ENCODE results near the gene ATG4D. TPM values are rescaled to one million over a fixed set of nuclear protein-coding genes. Genes with fewer than 3 reads are reported as not detected.

The ATG4D gene
- total and polyA plus RNA-seq, 3 experiments from 2014 or later = 28.9 to 45.1 (median 44.4) TPM

GRCh38 chr19:10552510-10553053 is 8.9 kb downstream of the ATG4D start:
- Histone ChIP-seq H3K4me3 (ENCODE audit: low read length) (no peak overlapping the region), H3K36me3 (ENCODE audit: insufficient read depth, low read length) (peaks cover 60% of the 10 kb centered on the region), H3K4me1 (ENCODE audit: insufficient read depth, low read length) (peaks cover 56% of the 10 kb centered on the region), H3K27ac (ENCODE audit: low read depth, low read length) (no peak overlapping the region), H3K27me3 (ENCODE audit: insufficient read depth, low read length, poor library complexity, severe bottlenecking) (no peaks in the 10 kb centered on the region), H3K9me3 (ENCODE audit: low read length) (no peaks in the 10 kb centered on the region)
- H3K36me3 Mint-ChIP-seq = peaks cover 0 to 78% (median 4%) of the 10 kb centered on the region in 3 donors
- H3K4me1 Mint-ChIP-seq = peaks cover 43 to 61% (median 53%) of the 10 kb centered on the region in 3 donors
- H3K27ac Mint-ChIP-seq = peak overlapping the region; percentile 46 to 98 (median 90)
- CTCF ChIA-PET = interaction anchor here (0.8 to 7.0 kb wide), 11 partner anchors 10 to 164 kb away, joined by 3 to 63 read pairs (median 7); partner anchors contain the start of genes CDKN2D, KEAP1 and KRI1
- H3K27me3 Mint-ChIP-seq = no peaks in the 10 kb centered on the region
- POLR2A ChIA-PET = interaction anchor here (0.6 to 4.0 kb wide), 8 partner anchors 8 to 208 kb away, joined by 3 to 27 read pairs (median 4); partner anchors contain the start of genes CDKN2D and KRI1
- no peaks in the 10 kb centered on the region for H3K9me3 Mint-ChIP-seq
- DNase-seq = no peak
- peak overlapping the region in 3 of 7 donors; percentile 73 to 81 (median 77) for H3K4me3 Mint-ChIP-seq

GRCh38 chr19:10553087-10553667 is 9.5 kb downstream of the ATG4D start:
- Mint-ChIP-seq H3K4me3 (peak overlapping the region in 6 of 7 donors; percentile 69 to 84 (median 76)), H3K9me3 (no peaks in the 10 kb centered on the region), H3K36me3 (peaks cover 0 to 82% (median 6%) of the 10 kb centered on the region in 3 donors), H3K27ac (peak overlapping the region; percentile 89 to 98 (median 95)), H3K4me1 (peaks cover 43 to 64% (median 56%) of the 10 kb centered on the region in 3 donors), H3K27me3 (no peaks in the 10 kb centered on the region)
- no peak for DNase-seq
- Histone ChIP-seq H3K4me1 (ENCODE audit: insufficient read depth, low read length) (peaks cover 56% of the 10 kb centered on the region), H3K27ac (ENCODE audit: low read depth, low read length) (no peak overlapping the region), H3K9me3 (ENCODE audit: low read length) (no peaks in the 10 kb centered on the region), H3K36me3 (ENCODE audit: insufficient read depth, low read length) (peaks cover 64% of the 10 kb centered on the region), H3K4me3 (ENCODE audit: low read length) (no peak overlapping the region), H3K27me3 (ENCODE audit: insufficient read depth, low read length, poor library complexity, severe bottlenecking) (no peaks in the 10 kb centered on the region)
- ChIA-PET POLR2A (interaction anchor here (1.1 to 4.0 kb wide), 6 partner anchors 11 to 207 kb away, joined by 3 to 27 read pairs (median 9); partner anchors contain the start of genes CDKN2D, KRI1 and S1PR5), CTCF (interaction anchor here (0.8 to 7.0 kb wide), 11 partner anchors 10 to 91 kb away, joined by 3 to 63 read pairs (median 7); partner anchors contain the start of genes CDKN2D, KEAP1 and KRI1)

- Histone ChIP-seq H3K4me3 (ENCODE audit: low read length) (no peak overlapping the region), H3K27ac (ENCODE audit: low read depth, low read length) (no peak overlapping the region), H3K36me3 (ENCODE audit: insufficient read depth, low read length) (peaks cover 62% of the 10 kb centered on the region), H3K9me3 (ENCODE audit: low read length) (no peaks in the 10 kb centered on the region), H3K4me1 (ENCODE audit: insufficient read depth, low read length) (peaks cover 56% of the 10 kb centered on the region), H3K27me3 (ENCODE audit: insufficient read depth, low read length, poor library complexity, severe bottlenecking) (no peaks in the 10 kb centered on the region)
- H3K27ac Mint-ChIP-seq = peak overlapping the region; percentile 89 to 98 (median 95)
- H3K27me3 Mint-ChIP-seq = no peaks in the 10 kb centered on the region
- H3K4me1 Mint-ChIP-seq = peaks cover 43 to 64% (median 58%) of the 10 kb centered on the region in 3 donors
- POLR2A ChIA-PET = interaction anchor here (0.6 to 4.0 kb wide), 8 partner anchors 9 to 206 kb away, joined by 3 to 27 read pairs (median 4); partner anchors contain the start of genes CDKN2D, KEAP1, KRI1 and S1PR5
- H3K9me3 Mint-ChIP-seq = no peaks in the 10 kb centered on the region
- DNase-seq = peak; percentile 54 to 84 (median 81)
- CTCF ChIA-PET = interaction anchor here (0.8 to 7.0 kb wide), 12 partner anchors 9 to 138 kb away, joined by 3 to 63 read pairs (median 6); partner anchors contain the start of genes CDKN2D, KRI1 and S1PR5
- H3K4me3 Mint-ChIP-seq = peak overlapping the region; percentile 58 to 84 (median 76)
- H3K36me3 Mint-ChIP-seq = peaks cover 0 to 82% (median 8%) of the 10 kb centered on the region in 3 donors
These were observed 10.3 kb downstream of the ATG4D start for GRCh38 chr19:10553943-10554381.

- Histone ChIP-seq H3K4me3 (ENCODE audit: low read length) (no peak overlapping the region), H3K9me3 (ENCODE audit: low read length) (no peaks in the 10 kb centered on the region), H3K36me3 (ENCODE audit: insufficient read depth, low read length) (peaks cover 65% of the 10 kb centered on the region), H3K27me3 (ENCODE audit: insufficient read depth, low read length, poor library complexity, severe bottlenecking) (no peaks in the 10 kb centered on the region), H3K27ac (ENCODE audit: low read depth, low read length) (no peak overlapping the region), H3K4me1 (ENCODE audit: insufficient read depth, low read length) (peaks cover 56% of the 10 kb centered on the region)
- Mint-ChIP-seq H3K4me3 (peak overlapping the region in 6 of 7 donors; percentile 59 to 84 (median 76)), H3K27ac (peak overlapping the region; percentile 89 to 98 (median 95)), H3K27me3 (no peaks in the 10 kb centered on the region), H3K36me3 (peaks cover 0 to 82% (median 8%) of the 10 kb centered on the region in 3 donors), H3K4me1 (peaks cover 43 to 67% (median 58%) of the 10 kb centered on the region in 3 donors), H3K9me3 (no peaks in the 10 kb centered on the region)
- no peak for DNase-seq
- ChIA-PET POLR2A (interaction anchor here (1.3 to 3.7 kb wide), 3 partner anchors 8 to 13 kb away, joined by 5 to 27 read pairs (median 14); partner anchors contain the start of gene KRI1), CTCF (interaction anchor here (0.8 to 7.0 kb wide), 8 partner anchors 13 to 107 kb away, joined by 3 to 63 read pairs (median 8); partner anchors contain the start of genes CDKN2D, KRI1 and S1PR5)
These were observed 11.3 kb downstream of the ATG4D start for GRCh38 chr19:10554760-10555609.

- H3K4me1 ChIP-seq (ENCODE audit: insufficient read depth, low read length) = peaks cover 56% of the 10 kb centered on the region
- peaks cover 65% of the 10 kb centered on the region for H3K36me3 ChIP-seq (ENCODE audit: insufficient read depth, low read length)
- DNase-seq = no peak
- H3K9me3 ChIP-seq (ENCODE audit: low read length) = no peaks in the 10 kb centered on the region
- CTCF ChIA-PET = interaction anchor here (1.7 to 7.0 kb wide), 3 partner anchors 14 to 89 kb away, joined by 4 to 63 read pairs (median 11); partner anchors contain the start of genes CDKN2D and KRI1
- H3K27me3 ChIP-seq (ENCODE audit: insufficient read depth, low read length, poor library complexity, severe bottlenecking) = no peaks in the 10 kb centered on the region
- peaks cover 43 to 62% (median 54%) of the 10 kb centered on the region in 3 donors for H3K4me1 Mint-ChIP-seq
- peak overlapping the region in 1 of 7 donors; percentile 8 for H3K4me3 Mint-ChIP-seq
- H3K27ac Mint-ChIP-seq = peak overlapping the region; percentile 42 to 85 (median 67)
- H3K9me3 Mint-ChIP-seq = no peaks in the 10 kb centered on the region
- no peak overlapping the region for H3K27ac ChIP-seq (ENCODE audit: low read depth, low read length)
- POLR2A ChIA-PET = interaction anchor here (0.9 to 3.7 kb wide), 2 partner anchors 10 to 13 kb away, joined by 3 to 27 read pairs; partner anchors contain the start of genes CDKN2D and KRI1
- peaks cover 4 to 82% (median 11%) of the 10 kb centered on the region in 3 donors for H3K36me3 Mint-ChIP-seq
- H3K27me3 Mint-ChIP-seq = no peaks in the 10 kb centered on the region
- no peak overlapping the region for H3K4me3 ChIP-seq (ENCODE audit: low read length)
These were observed 11.9 kb downstream of the ATG4D start for GRCh38 chr19:10555610-10555973.

GRCh38 chr19:10557603-10558197 is 14.0 kb downstream of the ATG4D start:
- ChIA-PET CTCF (interaction anchor here (0.9 to 1.3 kb wide), 2 partner anchors 50 to 299 kb away, joined by 3 to 4 read pairs; no protein-coding TSS in a partner anchor), POLR2A (interaction anchor here (0.7 kb wide), 1 partner anchor 539 kb away, joined by 3 read pairs; no protein-coding TSS in a partner anchor)
- no peaks in the 10 kb centered on the region for H3K9me3 ChIP-seq (ENCODE audit: low read length)
- no peak overlapping the region for H3K4me3 Mint-ChIP-seq
- H3K27me3 ChIP-seq (ENCODE audit: insufficient read depth, low read length, poor library complexity, severe bottlenecking) = no peaks in the 10 kb centered on the region
- peaks cover 4 to 84% (median 11%) of the 10 kb centered on the region in 3 donors for H3K36me3 Mint-ChIP-seq
- H3K4me1 Mint-ChIP-seq = peaks cover 36 to 53% (median 40%) of the 10 kb centered on the region in 3 donors
- peak overlapping the region in 5 of 8 donors; percentile 24 to 88 (median 44) for H3K27ac Mint-ChIP-seq
- no peaks in the 10 kb centered on the region for H3K9me3 Mint-ChIP-seq
- DNase-seq = no peak
- peaks cover 37% of the 10 kb centered on the region for H3K4me1 ChIP-seq (ENCODE audit: insufficient read depth, low read length)
- H3K4me3 ChIP-seq (ENCODE audit: low read length) = no peak overlapping the region
- H3K27me3 Mint-ChIP-seq = no peaks in the 10 kb centered on the region
- H3K36me3 ChIP-seq (ENCODE audit: insufficient read depth, low read length) = peaks cover 62% of the 10 kb centered on the region
- no peak overlapping the region for H3K27ac ChIP-seq (ENCODE audit: low read depth, low read length)

GRCh38 chr19:10560154-10560553 is 16.4 kb downstream of the ATG4D start:
- ChIA-PET POLR2A (no interaction called here), CTCF (no interaction called here)
- H3K36me3 ChIP-seq (ENCODE audit: insufficient read depth, low read length) = peaks cover 52% of the 10 kb centered on the region
- no peak overlapping the region for H3K27ac ChIP-seq (ENCODE audit: low read depth, low read length)
- Mint-ChIP-seq H3K27ac (peak overlapping the region in 3 of 8 donors; percentile 23 to 47 (median 43)), H3K4me3 (no peak overlapping the region), H3K36me3 (peaks cover 4 to 67% (median 11%) of the 10 kb centered on the region in 3 donors), H3K9me3 (no peaks in the 10 kb centered on the region), H3K4me1 (peaks cover 21 to 38% (median 25%) of the 10 kb centered on the region in 3 donors), H3K27me3 (no peaks in the 10 kb centered on the region)
- no peak overlapping the region for H3K4me3 ChIP-seq (ENCODE audit: low read length)
- no peak for DNase-seq
- H3K9me3 ChIP-seq (ENCODE audit: low read length) = no peaks in the 10 kb centered on the region
- peaks cover 24% of the 10 kb centered on the region for H3K4me1 ChIP-seq (ENCODE audit: insufficient read depth, low read length)
- no peaks in the 10 kb centered on the region for H3K27me3 ChIP-seq (ENCODE audit: insufficient read depth, low read length, poor library complexity, severe bottlenecking)

All from CD8-positive, alpha-beta memory T cell (primary cell).